Hippocampal formation (tissue), 2 donors: Measurements from ENCODE around the gene FAM199X.

Source experiments
- DNase-seq, 2 donors: peaks; one replicate each; lab custom pipeline; 2025; lab: John Stamatoyannopoulos, UW

Gene FAM199X

GRCh38 chrX:104165894-104166734 lies at the start of gene FAM199X:
FAM199X (plus strand) TSS chrX:104166453; CDS start chrX:104166786, 333 bp downstream.
- peak; percentile 69 to 80 for DNase-seq

- DNase-seq: no peak
These were observed 48.5 kb upstream of the FAM199X start for GRCh38 chrX:104117759-104118158.

- DNase-seq: no peak
These were observed 47.5 kb upstream of the FAM199X start for GRCh38 chrX:104118765-104119164.

GRCh38 chrX:104122829-104123228 lies 43.4 kb upstream of the FAM199X start:
- no peak for DNase-seq

GRCh38 chrX:104126856-104127255 lies 39.4 kb upstream of the FAM199X start:
- no peak for DNase-seq

- no peak for DNase-seq
These were observed 35.4 kb upstream of the FAM199X start for GRCh38 chrX:104130808-104131207.

GRCh38 chrX:104134583-104135261 lies 31.5 kb upstream of the FAM199X start:
- no peak for DNase-seq

- no peak for DNase-seq
These were observed 30.6 kb upstream of the FAM199X start for GRCh38 chrX:104135677-104136076.

- peak; percentile 41 to 87 for DNase-seq
These were observed 29.8 kb upstream of the FAM199X start for GRCh38 chrX:104136241-104137019.

GRCh38 chrX:104137496-104137895 lies 28.8 kb upstream of the FAM199X start:
- DNase-seq: no peak

- no peak for DNase-seq
These were observed 25.0 kb upstream of the FAM199X start for GRCh38 chrX:104141087-104141760.

- no peak for DNase-seq
These were observed 15.2 kb upstream of the FAM199X start for GRCh38 chrX:104151037-104151436.

GRCh38 chrX:104156630-104157529 lies 9.4 kb upstream of the FAM199X start, which contains the start of gene SLC25A53:
SLC25A53 (minus strand) TSS chrX:104157009; CDS start chrX:104105257, 51,752 bp downstream.
- peak; percentile 67 to 75 for DNase-seq

- no peak for DNase-seq
These were observed 633 bp downstream of the FAM199X start for GRCh38 chrX:104166735-104167436.

- no peak for DNase-seq
These were observed 1.9 kb downstream of the FAM199X start for GRCh38 chrX:104168127-104168526.

- DNase-seq: no peak
These were observed 5.9 kb downstream of the FAM199X start for GRCh38 chrX:104172121-104172520.

GRCh38 chrX:104172788-104173187 lies 6.5 kb downstream of the FAM199X start:
- no peak for DNase-seq

- no peak for DNase-seq
These were observed 7.6 kb downstream of the FAM199X start for GRCh38 chrX:104173841-104174240.

GRCh38 chrX:104183685-104184084 lies 17.4 kb downstream of the FAM199X start:
- no peak for DNase-seq

GRCh38 chrX:104187931-104188330 lies 21.7 kb downstream of the FAM199X start:
- no peak for DNase-seq
